Measurements from ENCODE around the gene TP53INP2. TPM values are rescaled to one million over a fixed set of nuclear protein-coding genes. Genes with fewer than 3 reads are reported as not detected.

Gene TP53INP2
- polyA plus RNA-seq, 3 donors: 4.0 to 22.5 (median 17.8) TPM

DNA sequence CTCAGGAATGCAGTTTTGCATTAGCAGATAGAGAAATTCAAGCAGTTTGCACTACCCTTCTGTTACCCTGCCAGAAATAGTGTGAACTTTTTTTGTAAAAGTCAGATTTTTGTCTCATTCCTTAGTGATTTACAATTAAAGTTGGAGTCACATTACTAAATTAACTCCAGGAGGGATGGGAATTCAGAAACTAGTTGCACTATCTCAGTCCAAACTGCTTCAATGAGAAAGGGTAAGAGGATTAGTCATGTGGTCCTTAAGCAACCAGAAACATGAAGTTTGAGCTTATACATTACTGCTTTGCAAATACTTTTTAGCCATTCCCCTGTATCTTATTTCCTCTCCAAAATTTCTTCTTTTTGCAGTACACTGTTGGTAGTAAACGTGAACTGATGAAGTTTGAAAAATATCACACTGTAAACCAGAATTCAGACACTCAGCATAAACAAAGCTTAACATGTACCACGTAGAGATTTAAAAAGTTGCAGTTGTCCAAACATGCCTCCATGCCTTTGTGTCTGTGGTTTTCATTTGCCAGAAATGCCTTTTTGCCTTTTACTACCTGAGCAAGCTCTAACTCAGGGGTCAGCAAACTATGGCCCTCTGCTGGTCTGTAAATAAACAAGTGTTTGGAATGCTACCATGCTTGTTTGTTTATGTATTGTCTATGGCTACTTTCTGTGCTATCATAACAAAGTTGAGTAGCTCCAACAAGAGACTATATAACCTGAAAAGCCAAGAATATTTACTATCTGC is 49.7 kb downstream of the TP53INP2 start:
- WGBS, 3 donors: 76 to 90% (median 89%) methylated on average over 2 of the region's 2 CpGs
- H3K27ac ChIP-seq (ENCODE audit: low read depth, low read length): no peak overlapping the region

DNA sequence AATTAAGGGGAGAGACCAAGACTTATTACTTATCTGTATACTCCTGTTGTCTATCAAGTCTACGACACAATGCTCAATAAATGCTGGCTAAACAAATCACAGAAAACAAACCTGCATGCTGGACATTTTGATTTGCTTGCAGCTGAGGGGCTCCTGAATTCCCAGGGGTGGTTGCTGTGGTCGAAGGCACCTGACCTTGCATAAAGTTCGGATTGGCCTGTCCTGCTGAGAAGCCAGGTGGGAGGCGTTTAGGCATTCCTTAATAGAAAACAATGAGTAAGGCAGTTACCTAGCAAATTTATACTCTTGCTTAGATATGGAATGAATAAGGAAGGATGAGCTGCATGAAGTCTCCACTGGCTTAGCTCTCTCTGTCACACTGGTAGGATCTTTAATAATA is 50.5 kb downstream of the TP53INP2 start:
- no peak overlapping the region for H3K27ac ChIP-seq (ENCODE audit: low read depth, low read length)
- 60 to 76% (median 73%) methylated on average over 4 of the region's 4 CpGs for WGBS, 3 donors

DNA sequence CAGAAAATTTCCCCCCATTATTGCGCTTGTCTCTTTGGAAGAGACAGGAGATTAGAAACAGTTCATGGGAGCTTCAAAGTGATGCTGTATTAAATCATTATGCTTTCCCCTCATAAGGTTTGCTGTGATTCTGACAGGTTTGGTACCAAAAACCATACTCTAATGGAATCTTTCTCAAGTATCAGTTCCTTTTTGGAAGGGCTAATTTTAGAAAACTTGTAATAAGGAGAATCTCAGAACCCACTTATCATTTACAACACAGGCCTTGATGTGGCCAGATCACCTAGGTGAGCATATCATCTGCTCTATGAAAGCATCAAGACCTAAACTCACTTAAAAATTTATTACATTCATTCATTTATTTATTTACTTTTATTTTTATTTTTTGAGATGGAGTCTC is 51.2 kb downstream of the TP53INP2 start:
- WGBS, 3 donors: 93 to 100% (median 100%) methylated on average over 1 of the region's 1 CpG
- no peak overlapping the region for H3K27ac ChIP-seq (ENCODE audit: low read depth, low read length)

DNA sequence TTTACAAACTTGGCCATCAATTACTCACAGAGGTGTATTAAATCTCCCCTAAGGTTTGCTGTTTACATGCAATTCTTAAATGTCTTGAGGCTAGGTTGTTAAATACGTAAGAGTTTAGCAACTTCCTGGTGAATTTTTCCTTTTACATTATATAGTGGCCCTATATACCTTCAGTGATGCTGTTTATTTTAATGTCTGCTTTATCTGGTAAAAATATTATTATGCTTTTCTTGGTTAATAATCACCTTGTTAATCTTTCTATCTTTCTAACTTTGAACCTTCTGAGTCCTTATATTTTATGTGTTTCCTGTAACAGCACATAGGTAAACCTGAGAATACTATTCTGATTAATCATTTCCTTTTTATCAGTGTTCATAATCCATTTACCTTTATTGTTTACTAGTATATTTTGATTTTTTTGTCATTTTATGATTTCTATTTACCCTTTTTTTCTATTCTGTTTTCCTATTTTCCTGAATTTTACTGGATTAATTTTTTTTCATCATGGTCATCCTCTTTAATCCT is 57.9 kb downstream of the TP53INP2 start:
- H3K27ac ChIP-seq (ENCODE audit: low read depth, low read length): no peak overlapping the region
- WGBS, 3 donors: 0 to 37% (median 28%) methylated on average over 1 of the region's 1 CpG

Other genes with a start within 250 kb of the TP53INP2 start
- gene DYNLRB1, start 187.9 kb upstream of the TP53INP2 start, polyA plus RNA-seq: 100 to 1,000 TPM in 2 of 3 donors, 10 to 100 TPM in 1; 67.3 to 250 (median 166) TPM
- gene MAP1LC3A, start 145.6 kb upstream of the TP53INP2 start, polyA plus RNA-seq: 10 to 100 TPM; 24.8 to 82.0 (median 78.1) TPM
- 10 to 100 TPM in 2 of 3 donors, 1 to 10 TPM in 1; 6.6 to 13.4 (median 11.1) TPM for gene PIGU, start 27.3 kb upstream of the TP53INP2 start, polyA plus RNA-seq
- 10 to 100 TPM in 2 of 3 donors, 1 to 10 TPM in 1; 7.8 to 20.5 (median 12.5) TPM for gene NCOA6, start 121.3 kb downstream of the TP53INP2 start, polyA plus RNA-seq
- 10 to 100 TPM in 2 of 3 donors, 1 to 10 TPM in 1; 8.1 to 12.8 (median 11.7) TPM for gene GGT7, start 168.5 kb downstream of the TP53INP2 start, polyA plus RNA-seq
- 100 to 1,000 TPM in 1 of 3 donors, 10 to 100 TPM in 2; 22.9 to 150 (median 94.7) TPM for gene ACSS2, start 172.3 kb downstream of the TP53INP2 start, polyA plus RNA-seq

Data from adipose tissue (tissue), 3 donors.